Activated naive CD8-positive, alpha-beta T cell treated with anti-CD3 and anti-CD28 coated beads, Interleukin-2, amount 10 ng/mL, durations not matched to agents 7 days and 5 days (primary cell): ENCODE results near the gene ZNF638. TPM values are rescaled to one million over a fixed set of nuclear protein-coding genes. Genes with fewer than 3 reads are reported as not detected.
A peak's percentile ranks its signal among the peaks of the same experiment; 100 is the strongest.
"Not testable (repeated sequence)": the region's sequence is repeated elsewhere in the genome, so short reads cannot be mapped to it uniquely, and the experiment has no call there.

Experiments
- ATAC-seq: fragments of 150-1000 bp; cut with Tn5 transposase; one replicate; pipeline ENCODE4 v1.10.0; 2021; ENCODE audit warnings: low read depth, moderate library complexity
- POLR2A ChIA-PET: fragments of 350-600 bp; sonication (Branson Sonifier 250); formaldehyde crosslinking; loops from one replicate; lab custom pipeline; 2021; ENCODE audit warnings: antibody characterized with exemption; lab: Charles Lee
- DNase-seq: peaks from one replicate; pipeline ENCODE4 v3.0.0; 2021
- H3K27ac Mint-ChIP-seq: one replicate; pipeline ENCODE4 v1.8.0; 2022; ENCODE audit warnings: mild to moderate bottlenecking, mixed read lengths
- H3K27me3 Mint-ChIP-seq: one replicate; pipeline ENCODE4 v1.8.0; 2022; ENCODE audit warnings: mild to moderate bottlenecking, moderate library complexity, mixed read lengths
- H3K36me3 Mint-ChIP-seq: one replicate; pipeline ENCODE4 v1.8.0; 2021; ENCODE audit warnings: mild to moderate bottlenecking, mixed read lengths
- H3K4me1 Mint-ChIP-seq: one replicate; pipeline ENCODE4 v1.8.0; 2021; ENCODE audit warnings: mixed read lengths
- H3K4me3 Mint-ChIP-seq: one replicate; pipeline ENCODE4 v1.8.0; 2022; ENCODE audit warnings: mild to moderate bottlenecking, moderate library complexity, mixed read lengths
- H3K9me3 Mint-ChIP-seq: one replicate; pipeline ENCODE4 v1.8.0; 2021; ENCODE audit warnings: mixed read lengths
- total RNA-seq, 2 experiments: library from RNA; stranded (reverse); gene quantifications; one replicate each; pipeline ENCODE4 v1.2.3, GENCODE V29; 2021

The ZNF638 gene
- total RNA-seq, 2 experiments from 2014 or later: 99.1 to 101 TPM

DNA sequence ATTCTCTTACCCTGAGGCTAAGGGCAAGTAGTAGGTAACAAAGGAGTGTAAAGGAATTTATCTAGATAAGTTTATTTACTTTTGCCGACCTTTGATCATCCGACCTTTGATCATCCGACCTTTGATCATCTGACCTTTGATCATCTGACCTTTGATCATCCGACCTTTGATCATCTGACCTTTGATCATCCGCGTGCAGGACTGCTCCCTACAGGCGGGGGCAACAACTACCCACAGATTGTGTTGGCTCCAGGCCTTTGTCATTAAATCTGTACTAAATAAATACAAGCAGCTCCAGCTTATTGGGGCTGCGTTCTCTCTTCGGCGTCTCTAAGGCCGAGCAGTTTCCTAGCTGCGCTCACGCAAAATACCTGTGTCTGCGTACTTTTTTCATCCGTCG lies 56.6 kb downstream of the ZNF638 start:
- DNase-seq: no peak
- Mint-ChIP-seq H3K27ac (no peak overlapping the region), H3K4me1 (no peaks in the 10 kb centered on the region), H3K4me3 (no peak overlapping the region), H3K9me3 (no peaks in the 10 kb centered on the region), H3K36me3 (peaks cover 36% of the 10 kb centered on the region), H3K27me3 (no peaks in the 10 kb centered on the region)
- POLR2A ChIA-PET: no interaction called here
- ATAC-seq: no peak

GRCh38 chr2:71389384-71390072 lies 57.9 kb downstream of the ZNF638 start:
- H3K27ac Mint-ChIP-seq: no peak overlapping the region

DNA sequence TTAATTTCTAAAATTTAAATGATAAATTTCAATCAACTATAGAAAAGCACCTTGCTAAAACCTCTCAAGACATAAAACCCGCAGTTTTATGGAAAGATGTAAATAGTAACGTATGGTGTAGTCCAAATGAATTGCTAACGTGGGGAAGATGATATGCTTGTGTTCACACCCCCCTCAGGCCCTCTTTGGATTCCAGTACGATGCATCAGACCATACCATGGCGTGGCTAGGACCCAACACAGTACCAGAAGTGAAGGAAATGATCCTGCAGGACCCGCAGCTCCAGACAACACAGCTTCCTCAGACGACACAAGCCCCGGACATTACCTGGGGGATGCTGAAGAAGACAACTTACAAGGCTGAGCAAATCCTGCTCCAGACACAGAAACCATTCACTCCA lies 61.6 kb downstream of the ZNF638 start:
- no peaks in the 10 kb centered on the region for H3K27me3 Mint-ChIP-seq
- no peaks in the 10 kb centered on the region for H3K4me1 Mint-ChIP-seq
- ATAC-seq (no peak), DNase-seq (no peak)
- H3K27ac Mint-ChIP-seq: no peak overlapping the region
- H3K9me3 Mint-ChIP-seq: no peaks in the 10 kb centered on the region
- POLR2A ChIA-PET: no interaction called here
- no peak overlapping the region for H3K4me3 Mint-ChIP-seq
- peaks cover 27% of the 10 kb centered on the region for H3K36me3 Mint-ChIP-seq

More at GRCh38 chr2:71389384-71390072, 57.9 kb downstream of the ZNF638 start:
- peaks cover 31% of the 10 kb centered on the region for H3K36me3 Mint-ChIP-seq
- no peaks in the 10 kb centered on the region for H3K9me3 Mint-ChIP-seq
- H3K27me3 Mint-ChIP-seq: no peaks in the 10 kb centered on the region
- ATAC-seq (no peak), DNase-seq (no peak)
- POLR2A ChIA-PET: no interaction called here
- no peak overlapping the region for H3K4me3 Mint-ChIP-seq
- H3K4me1 Mint-ChIP-seq: no peaks in the 10 kb centered on the region

DNA sequence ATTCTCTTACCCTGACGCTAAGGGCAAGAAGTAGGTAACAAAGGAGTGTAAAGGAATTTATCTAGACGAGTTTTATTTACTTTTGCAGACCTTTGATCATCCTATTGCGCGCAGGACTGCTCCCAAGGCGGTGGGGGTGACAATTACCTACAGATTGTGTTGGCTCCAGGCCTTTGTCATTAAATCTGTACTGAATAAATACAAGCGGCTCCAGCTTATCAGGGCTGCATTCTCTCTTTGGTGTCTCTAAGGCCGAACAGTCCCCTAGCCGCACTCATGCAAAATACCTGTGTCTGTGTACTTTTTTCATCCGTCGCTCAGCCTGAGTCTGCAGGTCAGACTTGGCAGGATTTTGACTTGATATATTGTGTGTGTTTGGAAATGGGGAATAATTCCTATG lies 63.9 kb downstream of the ZNF638 start:
- ATAC-seq: no peak
- no peak for DNase-seq
- Mint-ChIP-seq H3K36me3 (peaks cover 24% of the 10 kb centered on the region), H3K9me3 (no peaks in the 10 kb centered on the region), H3K4me3 (no peak overlapping the region), H3K27me3 (no peaks in the 10 kb centered on the region), H3K27ac (no peak overlapping the region), H3K4me1 (no peaks in the 10 kb centered on the region)
- POLR2A ChIA-PET: no interaction called here

DNA sequence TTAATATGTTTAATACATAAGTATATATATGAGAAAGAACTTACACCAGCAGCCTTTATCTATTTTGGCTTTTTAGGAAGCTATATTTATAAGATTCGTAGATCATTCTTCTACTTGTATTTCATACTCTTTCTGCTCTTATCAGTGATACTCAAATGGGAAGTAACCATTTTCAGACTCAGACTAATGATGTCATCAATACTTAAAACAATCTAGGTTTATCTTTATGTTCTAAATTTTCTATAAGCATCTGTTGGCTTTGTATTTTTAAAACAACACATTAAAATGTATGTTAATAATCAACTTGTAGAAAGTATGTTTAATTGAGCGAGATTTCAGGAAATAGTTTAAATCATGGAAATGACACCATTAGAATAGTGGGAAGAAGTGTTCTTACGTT lies 70.8 kb downstream of the ZNF638 start:
- Mint-ChIP-seq H3K27ac (no peak overlapping the region), H3K9me3 (no peaks in the 10 kb centered on the region), H3K4me3 (no peak overlapping the region), H3K36me3 (peaks cover 32% of the 10 kb centered on the region), H3K4me1 (no peaks in the 10 kb centered on the region), H3K27me3 (no peaks in the 10 kb centered on the region)
- POLR2A ChIA-PET: no interaction called here
- DNase-seq (no peak), ATAC-seq (no peak)

GRCh38 chr2:71409611-71410010 lies 78.0 kb downstream of the ZNF638 start:
- H3K9me3 Mint-ChIP-seq: no peaks in the 10 kb centered on the region
- no peak overlapping the region for H3K4me3 Mint-ChIP-seq
- ATAC-seq (no peak), DNase-seq (no peak)
- H3K27me3 Mint-ChIP-seq: no peaks in the 10 kb centered on the region
- H3K4me1 Mint-ChIP-seq: no peaks in the 10 kb centered on the region
- H3K27ac Mint-ChIP-seq: no peak overlapping the region
- peaks cover 31% of the 10 kb centered on the region for H3K36me3 Mint-ChIP-seq
- POLR2A ChIA-PET: no interaction called here

- Mint-ChIP-seq H3K27me3 (no peaks in the 10 kb centered on the region), H3K27ac (no peak overlapping the region), H3K4me3 (no peak overlapping the region), H3K4me1 (no peaks in the 10 kb centered on the region), H3K9me3 (no peaks in the 10 kb centered on the region), H3K36me3 (peaks cover 28% of the 10 kb centered on the region)
- DNase-seq (no peak), ATAC-seq (no peak)
- POLR2A ChIA-PET: no interaction called here
These were observed 79.1 kb downstream of the ZNF638 start for GRCh38 chr2:71410696-71411095.

GRCh38 chr2:71416866-71417265 lies 85.3 kb downstream of the ZNF638 start:
- DNase-seq: peak; percentile 29
- ATAC-seq, H3K27ac Mint-ChIP-seq, H3K9me3 Mint-ChIP-seq, H3K36me3 Mint-ChIP-seq, H3K27me3 Mint-ChIP-seq, H3K4me1 Mint-ChIP-seq: not testable (repeated sequence)
- peak overlapping the region; percentile 84 for H3K4me3 Mint-ChIP-seq
- POLR2A ChIA-PET: interaction anchor here (1.1 kb wide), 1 partner anchor 85 kb away, joined by 7 read pairs; the partner anchor contains the start of gene ZNF638

GRCh38 chr2:71417300-71418202 lies 86.0 kb downstream of the ZNF638 start:
- peak overlapping the region; percentile 77 for H3K27ac Mint-ChIP-seq
- H3K36me3 Mint-ChIP-seq: peaks cover 4% of the 10 kb centered on the region
- ATAC-seq: no peak
- peak overlapping the region; percentile 84 for H3K4me3 Mint-ChIP-seq
- POLR2A ChIA-PET: interaction anchor here (1.1 kb wide), 1 partner anchor 86 kb away, joined by 7 read pairs; the partner anchor contains the start of gene ZNF638
- peaks cover 4% of the 10 kb centered on the region for H3K4me1 Mint-ChIP-seq
- DNase-seq: no peak
- no peaks in the 10 kb centered on the region for H3K27me3 Mint-ChIP-seq
- H3K9me3 Mint-ChIP-seq: no peaks in the 10 kb centered on the region

DNA sequence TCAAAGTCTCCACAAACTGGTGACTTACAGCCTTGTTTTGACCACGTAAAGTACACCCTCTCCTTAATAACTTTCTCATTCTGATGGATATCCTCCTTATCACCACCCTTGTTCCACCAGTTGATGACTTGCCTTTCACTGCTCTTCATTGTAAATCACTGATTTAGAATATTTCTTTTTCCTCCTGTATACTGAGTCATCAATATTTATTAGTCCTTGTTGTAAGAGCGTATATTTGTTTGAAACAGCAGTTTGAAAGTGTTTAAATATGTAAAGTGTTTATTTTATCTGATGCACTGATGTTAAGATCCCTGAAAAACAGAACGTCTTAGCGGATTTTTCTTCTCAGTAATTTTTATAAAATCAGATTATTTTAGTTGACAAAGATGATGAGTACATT lies 87.6 kb downstream of the ZNF638 start:
- DNase-seq (no peak), ATAC-seq (no peak)
- peaks cover 4% of the 10 kb centered on the region for H3K4me1 Mint-ChIP-seq
- H3K27ac Mint-ChIP-seq: no peak overlapping the region
- no peaks in the 10 kb centered on the region for H3K27me3 Mint-ChIP-seq
- POLR2A ChIA-PET: no interaction called here
- H3K4me3 Mint-ChIP-seq: no peak overlapping the region
- H3K9me3 Mint-ChIP-seq: no peaks in the 10 kb centered on the region
- peaks cover 13% of the 10 kb centered on the region for H3K36me3 Mint-ChIP-seq

DNA sequence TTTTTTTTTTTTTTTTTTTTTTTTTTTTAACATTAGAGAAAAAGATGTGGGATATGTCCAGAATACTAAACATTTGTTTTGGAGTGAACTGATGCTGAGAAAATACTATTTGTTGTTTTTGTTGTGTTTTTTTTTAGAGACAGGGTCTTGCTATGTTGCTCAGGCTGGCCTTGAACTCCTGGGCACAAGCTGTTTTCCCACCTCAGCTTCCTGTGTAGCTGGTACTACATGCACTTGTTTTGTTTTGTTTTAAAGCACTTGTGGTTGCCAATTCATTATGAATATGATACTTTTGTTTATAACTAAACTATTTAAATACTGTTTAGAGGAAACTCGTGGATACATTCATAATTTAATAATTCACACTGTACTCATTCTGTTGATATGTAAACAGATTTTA lies 88.4 kb downstream of the ZNF638 start:
- no peak overlapping the region for H3K4me3 Mint-ChIP-seq
- no peak for DNase-seq
- no peaks in the 10 kb centered on the region for H3K27me3 Mint-ChIP-seq
- H3K36me3 Mint-ChIP-seq: peaks cover 13% of the 10 kb centered on the region
- POLR2A ChIA-PET: no interaction called here
- H3K4me1 Mint-ChIP-seq: peaks cover 4% of the 10 kb centered on the region
- no peak overlapping the region for H3K27ac Mint-ChIP-seq
- no peak for ATAC-seq
- H3K9me3 Mint-ChIP-seq: no peaks in the 10 kb centered on the region

- Mint-ChIP-seq H3K4me1 (peaks cover 2% of the 10 kb centered on the region), H3K36me3 (peaks cover 26% of the 10 kb centered on the region), H3K27me3 (no peaks in the 10 kb centered on the region), H3K9me3 (no peaks in the 10 kb centered on the region), H3K4me3 (no peak overlapping the region), H3K27ac (no peak overlapping the region)
- DNase-seq (no peak), ATAC-seq (no peak)
- POLR2A ChIA-PET: no interaction called here
These were observed 91.2 kb downstream of the ZNF638 start for GRCh38 chr2:71422786-71423185.

- ATAC-seq: no peak
- H3K4me3 Mint-ChIP-seq: no peak overlapping the region
- peaks cover 2% of the 10 kb centered on the region for H3K4me1 Mint-ChIP-seq
- no peaks in the 10 kb centered on the region for H3K27me3 Mint-ChIP-seq
- no peaks in the 10 kb centered on the region for H3K9me3 Mint-ChIP-seq
- H3K27ac Mint-ChIP-seq: no peak overlapping the region
- DNase-seq: no peak
- H3K36me3 Mint-ChIP-seq: peaks cover 31% of the 10 kb centered on the region
- POLR2A ChIA-PET: no interaction called here
These were observed 92.3 kb downstream of the ZNF638 start for GRCh38 chr2:71423817-71424420.
